Measurements from ENCODE around the gene CTAG2.
"Not testable (repeated sequence)": the region's sequence is repeated elsewhere in the genome, so short reads cannot be mapped to it uniquely, and the experiment has no call there.

CTAG2 gene

DNA sequence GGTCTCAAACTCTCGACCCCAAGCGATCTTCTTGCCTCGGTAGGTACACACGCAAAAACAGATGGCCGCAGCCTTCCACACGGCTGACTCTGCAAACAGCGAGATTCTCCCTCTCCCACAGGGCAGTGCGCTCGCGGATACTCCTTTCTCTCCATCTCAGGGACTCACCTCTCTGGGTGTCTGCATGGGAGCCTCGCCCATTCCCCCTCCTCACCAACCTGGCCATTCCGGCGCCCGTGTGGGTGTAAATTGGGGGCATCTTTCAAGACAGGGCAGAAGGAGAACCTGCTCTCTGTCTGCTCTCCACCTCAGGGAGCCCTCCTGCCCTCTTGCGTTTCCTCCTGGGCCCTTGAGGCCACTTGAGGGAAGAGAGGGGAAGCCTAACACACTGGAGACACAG, 4.4 kb downstream of the CTAG2 start:
- no peak for DNase-seq (ENCODE audit: low read depth in 2 of 2)

DNA sequence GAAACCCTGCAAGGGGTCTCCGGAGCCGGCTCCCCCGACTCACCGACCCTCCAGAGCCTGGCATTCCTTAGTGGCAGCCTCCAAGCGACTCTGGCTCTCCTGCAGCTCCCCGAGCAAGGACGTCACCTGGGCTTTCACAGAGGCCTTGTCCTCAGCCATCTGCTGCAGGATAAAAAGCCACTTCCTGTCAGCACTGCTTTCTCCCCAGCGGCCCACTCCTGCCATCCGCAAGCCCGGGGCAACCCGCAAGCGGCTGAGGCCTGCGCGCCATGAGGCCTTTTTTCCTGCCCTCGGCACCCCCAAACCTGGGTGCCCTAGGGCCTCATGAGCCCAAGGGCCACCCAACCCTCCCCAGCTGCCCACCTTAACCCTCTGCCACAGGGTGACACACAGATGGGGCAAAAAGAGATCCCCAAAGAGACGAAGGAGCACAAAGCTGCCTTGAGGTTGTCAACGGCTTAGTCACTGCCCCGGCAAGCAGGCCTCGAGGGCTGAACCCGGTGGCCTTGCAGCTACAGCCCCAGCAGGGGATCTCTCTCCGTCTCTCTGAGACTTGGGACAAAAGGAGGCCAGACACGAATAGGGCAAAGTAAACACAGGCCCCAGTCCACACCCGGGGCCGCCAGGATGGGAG, 7.5 kb downstream of the CTAG2 start:
- DNase-seq (ENCODE audit: low read depth in 2 of 2) = not testable (repeated sequence)

DNA sequence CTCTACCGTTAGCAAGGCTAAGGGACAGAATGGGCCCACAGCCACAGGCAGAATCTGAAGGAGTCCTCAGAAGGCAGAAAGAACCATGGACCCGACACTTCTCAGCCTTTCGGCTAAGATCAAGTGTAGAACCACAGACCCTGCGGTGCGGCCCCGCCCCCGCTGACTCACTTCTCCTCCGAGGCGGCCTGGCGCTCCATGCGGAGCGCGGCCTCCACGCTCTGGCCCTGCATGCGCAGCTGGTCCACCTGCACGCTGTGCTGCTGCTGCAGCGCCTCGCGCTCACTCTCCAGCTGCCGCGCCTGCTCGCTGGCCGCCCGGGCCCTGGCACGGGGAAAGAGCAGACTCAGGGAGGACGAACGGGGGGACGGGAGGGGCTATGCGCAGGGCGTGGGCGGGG, 9.7 kb downstream of the CTAG2 start:
- DNase-seq (ENCODE audit: low read depth in 2 of 2) = not testable (repeated sequence)

DNA sequence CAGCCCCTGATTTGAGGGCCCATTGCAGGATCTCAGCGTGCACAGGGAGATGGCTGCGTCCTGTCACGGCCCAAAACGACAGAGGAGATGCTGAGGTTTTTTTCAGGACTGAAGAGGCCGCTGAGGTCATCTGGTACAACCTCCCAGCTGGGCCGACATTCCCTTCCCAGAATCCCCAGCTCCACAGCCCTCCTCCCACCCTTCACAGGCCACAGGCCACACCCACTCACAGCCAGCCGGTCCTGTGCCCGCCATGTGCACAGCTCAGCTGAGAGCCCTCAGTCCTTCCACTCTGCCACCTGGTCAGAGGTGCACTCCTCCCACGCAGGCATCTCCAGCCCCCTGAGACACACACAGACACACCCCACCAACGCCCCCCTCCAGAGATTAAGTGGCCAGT, 11.6 kb downstream of the CTAG2 start:
- DNase-seq (ENCODE audit: low read depth in 2 of 2) = not testable (repeated sequence)

DNA sequence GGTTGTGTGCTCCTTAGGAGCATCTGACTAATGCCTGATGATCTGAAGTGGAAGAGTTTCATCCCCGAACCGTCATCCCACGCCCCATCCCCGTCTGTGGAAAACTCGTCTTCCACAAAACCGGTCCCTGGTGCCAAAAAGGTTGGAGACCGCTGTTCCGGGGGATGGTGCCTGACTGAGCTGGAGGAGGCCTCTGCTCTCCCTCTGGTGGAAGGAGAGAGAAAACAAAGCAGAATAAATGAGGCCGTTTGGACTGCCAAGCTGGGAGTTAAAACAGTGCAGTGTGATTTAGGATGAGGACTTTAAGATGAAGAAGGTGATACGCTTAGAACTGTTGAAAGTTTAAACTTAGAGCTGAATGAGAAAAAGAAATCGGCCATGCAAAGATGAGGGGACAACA, 19.7 kb downstream of the CTAG2 start:
- not testable (repeated sequence) for DNase-seq (ENCODE audit: low read depth in 2 of 2)

DNA sequence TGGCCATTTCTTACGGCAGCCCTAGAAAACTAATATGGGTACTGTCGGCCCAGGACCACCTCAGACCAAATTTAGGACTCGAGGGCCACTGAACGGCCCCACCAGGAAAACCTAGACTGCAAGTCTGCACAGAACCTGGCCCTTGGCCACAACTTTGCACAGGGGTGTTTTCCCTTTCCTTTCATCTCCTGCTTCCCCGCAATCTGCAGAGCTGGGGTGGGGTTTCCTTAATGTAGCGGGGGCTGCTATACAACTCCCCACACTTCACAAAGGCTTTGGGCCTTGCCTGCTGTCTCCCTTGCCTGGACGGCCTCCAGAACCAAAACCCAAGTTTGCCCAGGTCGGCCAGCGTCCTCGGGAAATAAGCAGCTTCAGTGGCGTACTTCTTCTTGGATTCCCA, 22.4 kb downstream of the CTAG2 start:
- not testable (repeated sequence) for DNase-seq (ENCODE audit: low read depth in 2 of 2)

DNA sequence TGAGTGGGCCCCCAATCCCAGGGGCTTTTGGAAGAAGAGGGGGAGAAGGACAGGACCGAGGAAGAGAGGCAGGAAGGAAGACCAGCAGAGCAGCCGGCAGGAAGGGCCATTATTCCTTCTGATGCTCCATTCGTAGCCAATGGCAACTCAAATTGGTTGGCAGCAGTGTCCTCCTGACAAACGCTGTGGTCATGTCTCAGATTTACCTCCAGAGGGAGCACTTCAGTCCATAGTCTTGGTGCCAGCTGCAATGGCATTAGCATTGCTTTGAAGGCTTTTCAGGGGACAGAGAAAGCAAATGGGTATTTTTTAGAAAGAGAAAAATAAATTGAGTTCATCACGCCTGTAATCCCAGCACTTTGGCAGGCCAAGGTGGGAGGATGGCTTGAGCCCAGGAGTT, 24.4 kb downstream of the CTAG2 start:
- DNase-seq (ENCODE audit: low read depth in 2 of 2) = not testable (repeated sequence)

DNA sequence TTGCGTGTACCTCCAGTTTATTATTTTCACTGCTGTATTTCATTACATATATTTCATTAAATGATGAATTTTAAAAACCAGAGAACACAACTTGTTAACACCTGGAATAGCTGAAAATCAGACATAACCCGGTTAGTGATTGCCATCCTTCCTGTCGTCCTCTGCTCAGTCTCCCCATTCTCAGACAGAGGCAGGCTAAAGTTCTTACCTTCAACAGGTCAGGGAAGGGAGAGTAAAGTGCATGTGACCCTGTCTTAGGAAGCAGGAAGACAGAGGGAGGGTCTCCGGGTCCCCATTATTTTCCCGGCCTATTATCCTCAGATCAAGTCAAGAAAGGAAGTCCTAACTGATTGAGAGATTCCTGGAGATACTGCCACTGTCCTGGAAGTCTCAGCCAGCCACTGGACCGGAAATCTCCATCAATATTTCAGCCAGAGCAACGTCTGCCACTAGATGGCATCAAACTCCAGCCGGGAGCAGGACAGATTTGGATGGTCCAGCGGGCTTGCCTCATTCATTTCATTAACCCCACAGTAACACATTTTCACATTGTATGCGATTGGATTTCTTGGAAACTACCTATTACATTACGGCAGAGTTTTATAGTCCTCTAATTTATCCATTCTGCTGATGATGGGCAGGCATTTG, 32.5 kb downstream of the CTAG2 start:
- DNase-seq (ENCODE audit: low read depth in 2 of 2) = not testable (repeated sequence)

DNA sequence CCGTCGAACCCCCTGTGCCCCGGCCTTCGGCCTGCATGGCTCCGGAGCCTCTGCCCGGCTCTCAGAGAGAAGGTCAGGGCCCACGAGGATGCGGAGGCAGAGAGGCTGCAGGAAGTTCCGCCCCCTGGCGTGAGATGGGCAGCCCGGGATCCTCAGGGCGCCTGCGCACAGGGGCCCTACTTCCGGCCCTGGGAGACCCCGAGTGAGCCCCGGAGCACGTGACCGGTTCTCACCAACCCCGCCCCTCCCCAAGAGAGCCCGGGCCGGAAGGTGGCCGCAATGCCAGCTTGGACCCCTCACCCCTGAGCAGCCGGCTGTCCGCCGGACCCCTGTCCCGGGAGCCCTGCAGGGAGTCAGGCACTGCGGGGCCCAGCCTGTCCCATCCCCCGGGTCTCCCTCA, 34.2 kb downstream of the CTAG2 start, which contains the start of gene CTAG1B:
Gene CTAG1B, minus strand, starts transcription at position 101 of the 400 bp plus-strand sequence. Its CDS starts 64 bp downstream, at position 37.
- DNase-seq (ENCODE audit: low read depth in 2 of 2) = not testable (repeated sequence)

DNA sequence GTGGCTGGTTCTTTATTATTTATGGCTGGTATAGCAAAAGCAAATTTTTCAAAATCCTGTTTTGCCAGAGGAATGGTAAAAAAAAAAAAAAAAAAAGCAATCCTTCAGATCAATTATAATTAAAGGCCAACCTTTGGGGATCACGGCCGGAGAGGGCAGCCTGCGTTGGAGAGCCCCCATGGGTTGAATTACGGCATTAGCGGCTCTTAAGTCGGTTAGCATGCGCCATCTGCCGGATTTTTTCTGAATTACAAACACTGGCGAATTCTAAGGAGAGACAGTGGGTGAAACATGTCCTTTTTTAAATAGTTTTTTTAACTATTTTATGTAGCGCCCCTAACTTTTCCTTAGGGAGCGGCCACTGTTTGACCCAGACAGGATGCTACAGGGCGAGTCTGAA, 39.8 kb downstream of the CTAG2 start:
- DNase-seq (ENCODE audit: low read depth in 2 of 2) = not testable (repeated sequence)

DNA sequence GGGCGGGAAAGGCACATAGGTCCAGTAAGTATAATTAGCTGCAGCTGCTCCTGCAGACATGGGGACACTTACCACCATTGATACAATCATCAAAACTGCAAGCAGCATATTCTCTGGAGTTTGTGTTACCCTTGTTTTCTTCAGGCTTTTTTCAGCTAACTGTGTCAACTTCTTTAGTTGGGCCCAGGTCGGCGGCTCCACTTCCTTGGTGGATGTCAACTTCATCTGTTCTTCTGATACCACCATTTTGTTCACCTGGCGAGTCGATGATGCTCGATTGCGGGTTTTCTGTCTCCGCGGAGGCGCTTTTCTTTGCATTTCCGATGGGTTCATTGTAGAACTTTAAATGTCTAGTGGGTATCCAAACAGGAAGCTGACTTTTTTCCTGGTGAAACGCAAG, 42.2 kb downstream of the CTAG2 start:
- not testable (repeated sequence) for DNase-seq (ENCODE audit: low read depth in 2 of 2)

DNA sequence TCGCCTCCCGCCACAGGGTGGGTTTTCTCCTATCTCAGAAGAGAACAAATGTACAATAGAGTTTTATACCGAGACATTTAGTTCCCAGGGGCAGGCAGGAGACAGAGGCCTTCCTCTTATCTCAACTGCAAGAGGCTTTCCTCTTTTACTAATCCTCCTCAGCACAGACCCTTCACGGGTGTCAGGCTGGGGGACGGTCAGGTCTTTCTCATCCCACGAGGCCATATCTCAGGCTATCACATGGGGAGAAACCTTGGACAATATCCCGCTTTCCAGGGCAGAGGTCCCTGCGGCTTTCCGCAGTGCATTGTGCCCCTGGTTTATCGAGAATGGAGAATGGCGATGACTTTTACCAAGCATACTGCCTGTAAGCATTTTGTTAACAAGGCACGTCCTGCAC, 44.6 kb downstream of the CTAG2 start:
- not testable (repeated sequence) for DNase-seq (ENCODE audit: low read depth in 2 of 2)

DNA sequence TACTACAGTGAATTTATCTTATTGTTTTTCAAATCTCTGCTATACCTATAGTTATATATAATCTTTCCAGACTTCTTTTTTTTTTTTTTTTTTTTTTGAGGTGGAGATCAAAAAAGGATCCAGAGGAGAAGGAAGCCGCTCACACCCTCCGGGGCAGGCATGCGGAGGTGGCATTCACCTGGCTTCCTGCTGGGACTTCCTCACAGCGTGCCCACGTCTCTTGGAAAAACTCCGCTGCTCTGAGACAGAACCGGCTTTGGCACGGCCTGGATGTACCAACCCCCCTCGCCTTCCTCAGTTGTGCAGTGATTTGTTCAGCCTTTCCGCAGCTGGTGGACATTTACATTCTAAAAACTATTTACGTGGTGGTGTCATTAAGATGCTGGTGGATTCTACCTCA, 45.4 kb downstream of the CTAG2 start:
- DNase-seq (ENCODE audit: low read depth in 2 of 2) = not testable (repeated sequence)

DNA sequence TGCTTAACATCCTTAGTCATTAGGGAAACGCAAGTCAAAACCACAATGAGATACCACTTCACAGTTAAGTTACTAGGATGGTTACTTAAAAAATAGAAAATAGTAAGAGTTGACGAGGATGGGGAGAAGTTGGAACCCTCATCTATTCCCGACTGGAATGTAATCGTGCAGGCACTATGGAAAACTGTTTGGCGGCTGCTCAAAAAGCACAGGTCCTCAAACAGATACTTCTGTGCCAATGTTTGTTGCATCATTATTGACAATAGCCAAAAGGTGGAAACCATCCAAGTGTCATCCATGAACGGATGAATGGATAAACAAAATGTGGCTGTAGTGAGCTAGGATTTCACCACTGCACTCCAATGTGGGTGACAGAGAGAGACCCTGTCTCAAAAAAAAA, 46.0 kb downstream of the CTAG2 start:
- no peak for DNase-seq (ENCODE audit: low read depth in 2 of 2)

DNA sequence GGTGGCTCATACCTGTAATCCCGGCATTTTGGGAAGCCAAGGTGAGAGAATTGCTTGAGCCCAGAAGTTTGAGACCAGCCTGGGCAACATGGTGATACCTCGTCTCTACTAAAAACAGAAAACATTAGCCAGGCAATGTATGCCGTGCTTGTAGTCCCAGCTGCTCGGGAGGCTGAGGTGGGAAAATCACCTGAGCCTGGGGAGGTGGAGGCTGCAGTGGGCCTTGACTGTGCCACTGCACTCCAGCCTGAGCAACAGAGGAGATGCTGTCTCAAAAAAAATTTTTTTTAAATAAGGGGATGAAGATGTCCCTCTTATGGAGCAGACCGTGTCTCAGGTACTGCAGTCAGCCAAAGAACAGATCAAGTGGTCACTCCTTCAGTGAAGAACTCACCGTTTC, 47.8 kb downstream of the CTAG2 start:
- no peak for DNase-seq (ENCODE audit: low read depth in 2 of 2)

DNA sequence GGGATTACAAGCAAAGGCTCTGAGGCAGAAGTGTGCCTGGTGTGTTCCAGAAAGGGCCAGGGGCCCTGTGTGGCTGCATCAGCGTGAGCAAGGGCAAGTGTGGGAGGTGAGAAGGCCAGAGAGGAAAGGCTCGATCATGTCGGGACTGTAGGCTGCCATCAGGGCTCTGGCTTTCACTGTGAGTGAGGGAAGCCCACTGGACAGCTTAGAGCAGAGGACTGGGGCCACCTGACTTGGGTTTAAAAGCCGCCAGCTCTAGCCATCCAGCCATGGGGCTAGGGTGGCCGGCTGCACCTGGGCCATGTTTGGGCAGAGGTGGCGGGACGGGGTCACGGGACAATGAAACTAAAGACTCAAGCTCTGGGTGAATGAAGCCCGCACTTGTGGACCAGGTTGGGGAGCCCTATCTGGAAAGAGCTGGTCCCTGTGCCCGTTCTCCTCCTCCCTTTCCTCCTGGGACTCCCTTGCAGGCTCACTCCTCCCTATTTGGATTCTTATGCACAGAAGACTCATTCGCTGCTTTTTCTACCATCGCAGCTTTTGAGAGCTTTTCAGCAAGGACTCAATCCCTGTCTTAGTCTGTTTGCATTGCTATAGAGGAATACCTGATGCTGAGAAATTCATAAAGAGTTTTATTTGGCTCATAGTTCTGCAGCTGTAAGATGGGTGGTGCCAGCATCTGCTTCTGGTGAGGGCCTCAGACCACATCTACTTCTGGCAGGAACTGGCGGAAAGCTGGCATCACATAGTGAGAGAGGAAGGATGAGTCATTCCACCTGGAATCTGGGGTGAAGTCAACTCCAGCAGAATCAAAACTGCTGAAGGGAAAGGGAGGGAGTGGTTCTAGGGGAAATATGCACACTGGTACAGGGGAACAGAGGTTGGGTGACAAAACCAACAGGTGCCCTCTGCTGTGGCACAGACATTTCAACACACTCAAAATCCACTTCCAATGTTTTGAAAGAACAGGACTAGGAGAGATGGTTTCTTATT, 49.6 kb downstream of the CTAG2 start:
- no peak for DNase-seq (ENCODE audit: low read depth in 2 of 2)

DNA sequence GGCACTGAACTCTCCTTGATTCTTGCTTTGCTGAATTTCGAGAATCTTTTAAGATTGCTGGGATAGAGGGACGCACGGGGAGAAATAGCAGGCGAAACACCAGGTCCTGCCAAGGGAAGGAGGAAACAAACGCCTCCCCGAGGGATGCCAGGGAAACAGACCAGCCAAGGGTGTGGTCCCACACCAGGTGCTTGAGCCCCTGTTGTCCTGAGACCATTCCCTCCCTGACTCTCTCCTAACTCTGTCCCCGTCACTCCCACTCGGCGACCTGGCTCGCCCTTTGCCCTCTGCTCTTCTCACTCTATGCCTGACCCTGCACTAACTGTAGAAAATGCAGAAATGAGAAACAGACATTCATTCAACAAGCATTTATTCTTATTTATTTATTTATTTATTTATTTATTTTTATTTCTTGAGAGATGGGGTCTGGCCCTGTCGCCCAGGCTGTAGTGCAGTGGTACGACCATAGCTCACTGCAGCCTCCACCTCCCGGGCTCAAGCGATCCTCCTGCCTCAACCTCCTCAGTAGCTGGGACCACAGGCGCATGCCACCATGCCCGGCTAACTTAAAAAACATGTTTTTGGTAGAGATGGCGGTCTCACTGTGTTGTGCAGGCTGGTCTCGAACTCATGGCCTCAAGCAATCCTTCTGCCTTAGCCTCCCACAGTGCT, 50.5 kb downstream of the CTAG2 start:
- no peak for DNase-seq (ENCODE audit: low read depth in 2 of 2)

DNA sequence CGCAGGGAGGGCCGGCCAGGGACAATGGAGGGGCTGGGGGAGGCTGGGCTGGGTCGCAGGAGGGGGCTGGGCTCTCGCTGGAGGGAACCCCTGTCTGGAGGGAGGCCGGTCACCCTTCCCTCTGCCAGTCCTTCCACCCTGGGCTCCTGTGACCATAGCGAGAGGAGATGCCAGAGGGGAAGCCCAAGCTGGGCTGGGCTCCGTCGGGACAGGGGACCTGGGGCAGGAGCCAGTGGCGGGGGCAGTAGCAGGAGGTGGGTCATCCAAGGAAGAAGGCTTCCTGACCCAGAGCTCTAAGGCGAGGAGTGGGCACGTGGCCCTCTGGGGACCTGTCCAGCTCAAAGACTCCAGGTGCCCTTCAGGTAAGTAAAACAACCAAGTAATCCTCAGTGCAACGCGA, 51.2 kb downstream of the CTAG2 start:
- no peak for DNase-seq (ENCODE audit: low read depth in 2 of 2)
